Measurements from ENCODE around the gene SGCA.

Gene SGCA

GRCh38 chr17:50168319-50168718 is 2.5 kb downstream of the SGCA start:
- Histone ChIP-seq H3F3A (ENCODE audit: control insufficient read depth, insufficient read depth) (no peaks in the 10 kb centered on the region), H3K4me3 (ENCODE audit: low read length) (no peak overlapping the region), H3K9me2 (replicated peaks; ENCODE audit: control insufficient read depth, low read length) (no peaks in the 10 kb centered on the region), H3K4me2 (ENCODE audit: low read length) (no peak overlapping the region), H3K4me1 (ENCODE audit: control insufficient read depth, low read length) (peaks cover 12% of the 10 kb centered on the region; the same call in 1 of the 2 replicates), H4K20me1 (ENCODE audit: control insufficient read depth, insufficient read depth, low read depth, low read length) (no peaks in the 10 kb centered on the region), H3K79me2 (ENCODE audit: control insufficient read depth, low read length) (no peaks in the 10 kb centered on the region), H3K27ac (ENCODE audit: low read depth, low read length) (no peak overlapping the region), H3K27me3 (ENCODE audit: control insufficient read depth, low read length) (peaks cover 32% of the 10 kb centered on the region), H3K9me3 (ENCODE audit: control insufficient read depth, insufficient read depth, low read length) (no peaks in the 10 kb centered on the region), H3K36me3 (ENCODE audit: control insufficient read depth, low read length) (no peaks in the 10 kb centered on the region)
- TF ChIP-seq EZH2phosphoT487 (IDR thresholded peaks at IDR 0.05; ENCODE audit: borderline replicate concordance, low read length) (no peak), CTCF (IDR thresholded peaks at IDR 0.05; ENCODE audit: low read depth, low read length, poor library complexity, severe bottlenecking) (no peak)

- Histone ChIP-seq H3K27ac (ENCODE audit: low read depth, low read length) (no peak overlapping the region), H3K4me2 (ENCODE audit: low read length) (no peak overlapping the region), H3K27me3 (ENCODE audit: control insufficient read depth, low read length) (peaks cover 32% of the 10 kb centered on the region), H3K4me1 (ENCODE audit: control insufficient read depth, low read length) (peaks cover 6% of the 10 kb centered on the region; the same call in 1 of the 2 replicates), H3K4me3 (ENCODE audit: low read length) (no peak overlapping the region), H3K79me2 (ENCODE audit: control insufficient read depth, low read length) (no peaks in the 10 kb centered on the region), H3K9me2 (replicated peaks; ENCODE audit: control insufficient read depth, low read length) (no peaks in the 10 kb centered on the region), H3F3A (ENCODE audit: control insufficient read depth, insufficient read depth) (no peaks in the 10 kb centered on the region), H4K20me1 (ENCODE audit: control insufficient read depth, insufficient read depth, low read depth, low read length) (no peaks in the 10 kb centered on the region), H3K36me3 (ENCODE audit: control insufficient read depth, low read length) (no peaks in the 10 kb centered on the region), H3K9me3 (ENCODE audit: control insufficient read depth, insufficient read depth, low read length) (no peaks in the 10 kb centered on the region)
- TF ChIP-seq CTCF (IDR thresholded peaks at IDR 0.05; ENCODE audit: low read depth, low read length, poor library complexity, severe bottlenecking) (peak; percentile 83), EZH2phosphoT487 (IDR thresholded peaks at IDR 0.05; ENCODE audit: borderline replicate concordance, low read length) (no peak)
Measured at GRCh38 chr17:50169121-50169764, 3.4 kb downstream of the SGCA start.

DNA sequence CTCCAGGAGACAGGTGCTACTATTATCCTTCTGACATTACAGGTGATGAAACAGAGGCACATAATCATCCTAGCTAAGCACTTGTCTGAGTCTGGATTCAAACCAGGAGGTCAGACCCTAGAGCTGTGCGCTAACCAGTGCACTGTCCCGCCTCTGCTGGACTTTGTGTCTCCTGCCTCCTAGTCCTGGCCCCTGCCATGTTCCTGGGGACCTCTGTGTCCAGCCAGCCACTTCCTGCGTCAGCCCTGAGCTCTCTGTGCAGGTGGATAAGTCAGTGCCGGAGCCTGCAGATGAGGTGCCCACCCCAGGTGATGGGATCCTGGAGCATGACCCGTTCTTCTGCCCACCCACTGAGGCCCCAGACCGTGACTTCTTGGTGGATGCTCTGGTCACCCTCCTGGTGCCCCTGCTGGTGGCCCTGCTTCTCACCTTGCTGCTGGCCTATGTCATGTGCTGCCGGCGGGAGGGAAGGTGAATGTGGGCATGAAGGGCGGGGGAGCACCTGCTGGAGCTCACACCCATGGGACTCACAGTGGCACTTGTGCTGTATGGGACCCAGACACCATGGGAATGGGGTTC is 4.2 kb downstream of the SGCA start:
- Histone ChIP-seq H3K4me2 (ENCODE audit: low read length) (no peak overlapping the region), H3K4me3 (ENCODE audit: low read length) (no peak overlapping the region), H3K27ac (ENCODE audit: low read depth, low read length) (no peak overlapping the region), H3K79me2 (ENCODE audit: control insufficient read depth, low read length) (no peaks in the 10 kb centered on the region), H3K27me3 (ENCODE audit: control insufficient read depth, low read length) (peaks cover 32% of the 10 kb centered on the region), H3K36me3 (ENCODE audit: control insufficient read depth, low read length) (no peaks in the 10 kb centered on the region), H3K9me2 (replicated peaks; ENCODE audit: control insufficient read depth, low read length) (no peaks in the 10 kb centered on the region), H3F3A (ENCODE audit: control insufficient read depth, insufficient read depth) (no peaks in the 10 kb centered on the region), H4K20me1 (ENCODE audit: control insufficient read depth, insufficient read depth, low read depth, low read length) (no peaks in the 10 kb centered on the region), H3K4me1 (ENCODE audit: control insufficient read depth, low read length) (peaks cover 6% of the 10 kb centered on the region; the same call in 1 of the 2 replicates), H3K9me3 (ENCODE audit: control insufficient read depth, insufficient read depth, low read length) (no peaks in the 10 kb centered on the region)
- TF ChIP-seq CTCF (IDR thresholded peaks at IDR 0.05; ENCODE audit: low read depth, low read length, poor library complexity, severe bottlenecking) (no peak), EZH2phosphoT487 (IDR thresholded peaks at IDR 0.05; ENCODE audit: borderline replicate concordance, low read length) (no peak)
